ENCODE measurements around the gene PRELID3B. TPM values are rescaled to one million over a fixed set of nuclear protein-coding genes. Genes with fewer than 3 reads are reported as not detected.
"Not testable (repeated sequence)": the region's sequence is repeated elsewhere in the genome, so short reads cannot be mapped to it uniquely, and the experiment has no call there.

Gene PRELID3B
- total RNA-seq, 4 donors from 2014 or later, result 25.4 to 42.2 (median 32.8) TPM

DNA sequence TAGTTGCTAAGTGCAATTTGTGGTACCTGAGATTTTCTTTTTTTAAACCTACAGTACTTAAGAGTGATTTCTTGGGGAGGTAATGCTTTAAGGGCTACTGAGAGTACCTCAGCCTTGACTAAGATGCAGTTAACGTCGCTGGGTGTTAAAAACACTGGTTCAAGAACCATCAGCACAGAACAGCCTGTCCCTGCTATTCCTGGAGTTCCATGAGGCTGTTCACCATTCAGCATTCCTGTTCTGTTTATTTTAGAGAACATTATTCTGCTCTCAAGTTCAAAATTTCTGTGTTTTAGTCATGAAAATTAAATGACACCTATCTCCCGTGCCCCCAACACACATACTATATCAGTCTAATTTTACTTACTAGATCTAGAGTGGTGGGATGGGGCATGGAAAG lies 1.7 kb upstream of the PRELID3B start:
- WGBS, result 91% methylated on average over 3 of the region's 3 CpGs
- Histone ChIP-seq H3K9me3 (no peaks in the 10 kb centered on the region), H3K4me3 (no peak overlapping the region), H3K4me1 (peaks cover 37% of the 10 kb centered on the region), H3K27me3 (no peaks in the 10 kb centered on the region), H3K36me3 (no peaks in the 10 kb centered on the region), H3K27ac (no peak overlapping the region)
- DNase-seq (ENCODE audit: low spot score in 2 of 2), result no peak
- TF ChIP-seq POLR2AphosphoS5 (IDR thresholded peaks at IDR 0.05) (no peak), EP300 (IDR thresholded peaks at IDR 0.05) (no peak), POLR2A (IDR thresholded peaks at IDR 0.05) (no peak)
- TF ChIP-seq, protein P1, sequence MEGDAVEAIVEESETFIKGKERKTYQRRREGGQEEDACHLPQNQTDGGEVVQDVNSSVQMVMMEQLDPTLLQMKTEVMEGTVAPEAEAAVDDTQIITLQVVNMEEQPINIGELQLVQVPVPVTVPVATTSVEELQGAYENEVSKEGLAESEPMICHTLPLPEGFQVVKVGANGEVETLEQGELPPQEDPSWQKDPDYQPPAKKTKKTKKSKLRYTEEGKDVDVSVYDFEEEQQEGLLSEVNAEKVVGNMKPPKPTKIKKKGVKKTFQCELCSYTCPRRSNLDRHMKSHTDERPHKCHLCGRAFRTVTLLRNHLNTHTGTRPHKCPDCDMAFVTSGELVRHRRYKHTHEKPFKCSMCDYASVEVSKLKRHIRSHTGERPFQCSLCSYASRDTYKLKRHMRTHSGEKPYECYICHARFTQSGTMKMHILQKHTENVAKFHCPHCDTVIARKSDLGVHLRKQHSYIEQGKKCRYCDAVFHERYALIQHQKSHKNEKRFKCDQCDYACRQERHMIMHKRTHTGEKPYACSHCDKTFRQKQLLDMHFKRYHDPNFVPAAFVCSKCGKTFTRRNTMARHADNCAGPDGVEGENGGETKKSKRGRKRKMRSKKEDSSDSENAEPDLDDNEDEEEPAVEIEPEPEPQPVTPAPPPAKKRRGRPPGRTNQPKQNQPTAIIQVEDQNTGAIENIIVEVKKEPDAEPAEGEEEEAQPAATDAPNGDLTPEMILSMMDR (IDR thresholded peaks at IDR 0.05), result no peak

- TF ChIP-seq POLR2AphosphoS5 (IDR thresholded peaks at IDR 0.05), result no peak
- no peak for TF ChIP-seq POLR2A (IDR thresholded peaks at IDR 0.05)
- TF ChIP-seq, protein P1 (IDR thresholded peaks at IDR 0.05), result no peak
- no peak for TF ChIP-seq EP300 (IDR thresholded peaks at IDR 0.05)
- Histone ChIP-seq H3K9me3 (no peaks in the 10 kb centered on the region), H3K4me3 (no peak overlapping the region), H3K27ac (no peak overlapping the region), H3K27me3 (no peaks in the 10 kb centered on the region), H3K4me1 (peaks cover 38% of the 10 kb centered on the region), H3K36me3 (no peaks in the 10 kb centered on the region)
- 46% methylated on average over 3 of the region's 3 CpGs for WGBS
- DNase-seq (ENCODE audit: low spot score in 2 of 2), result no peak
Observed at GRCh38 chr20:59043698-59044097, 1.1 kb upstream of the PRELID3B start.

GRCh38 chr20:59042796-59043631 lies 428 bp upstream of the PRELID3B start:
- Histone ChIP-seq H3K27me3 (no peaks in the 10 kb centered on the region), H3K4me1 (peaks cover 39% of the 10 kb centered on the region)
- DNase-seq (ENCODE audit: low spot score in 2 of 2), result peak; percentile 92 to 93

DNA sequence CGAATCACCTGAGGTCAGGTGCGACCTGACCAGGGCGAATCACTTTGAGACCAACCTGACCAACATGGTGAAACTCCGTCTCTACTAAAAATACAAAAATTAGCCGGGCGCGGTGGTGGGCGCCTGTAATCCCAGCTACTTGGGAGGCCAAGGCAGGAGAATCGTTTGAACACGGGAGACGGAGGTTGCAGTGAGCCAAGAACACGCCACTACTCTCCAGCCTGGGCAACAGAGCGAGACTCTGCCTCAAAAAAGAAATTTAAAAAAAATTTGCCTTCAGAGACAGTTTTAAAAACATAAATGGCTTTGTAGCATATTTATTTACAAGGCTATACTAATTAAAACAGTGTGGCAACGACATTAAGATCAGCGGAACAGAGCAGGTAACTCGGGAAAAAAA lies 1.1 kb downstream of the PRELID3B start:
- H3K27me3 ChIP-seq; H3K27ac ChIP-seq; DNase-seq (ENCODE audit: low spot score in 2 of 2); H3K9me3 ChIP-seq: not testable (repeated sequence)
- peaks cover 39% of the 10 kb centered on the region for H3K4me1 ChIP-seq
- WGBS, result 87% methylated on average over 16 of the region's 16 CpGs
- H3K36me3 ChIP-seq, result peaks cover 19% of the 10 kb centered on the region
- H3K4me3 ChIP-seq, result peak overlapping the region; percentile 88

More at GRCh38 chr20:59042796-59043631, 428 bp upstream of the PRELID3B start:
- H3K4me3 ChIP-seq, result peak overlapping the region; percentile 88
- TF ChIP-seq, protein P1 (IDR thresholded peaks at IDR 0.05), result no peak
- TF ChIP-seq EP300 (IDR thresholded peaks at IDR 0.05) (no peak), POLR2A (IDR thresholded peaks at IDR 0.05) (peak in 1 of 2 donors; percentile 11)
- H3K9me3 ChIP-seq, result no peaks in the 10 kb centered on the region
- WGBS, result 56% methylated on average over 19 of the region's 66 CpGs
- H3K27ac ChIP-seq, result peak overlapping the region; percentile 76
- H3K36me3 ChIP-seq, result peaks cover 4% of the 10 kb centered on the region

GRCh38 chr20:59040667-59041066 lies 1.9 kb downstream of the PRELID3B start:
- no peak for DNase-seq (ENCODE audit: low spot score in 2 of 2)
- Histone ChIP-seq H3K36me3 (peaks cover 27% of the 10 kb centered on the region), H3K4me3 (no peak overlapping the region), H3K9me3 (no peaks in the 10 kb centered on the region), H3K4me1 (peaks cover 39% of the 10 kb centered on the region), H3K27ac (no peak overlapping the region), H3K27me3 (no peaks in the 10 kb centered on the region)
- TF ChIP-seq EP300 (IDR thresholded peaks at IDR 0.05), result no peak
- TF ChIP-seq POLR2AphosphoS5 (IDR thresholded peaks at IDR 0.05), result no peak
- TF ChIP-seq, protein P1 (IDR thresholded peaks at IDR 0.05), result no peak
- TF ChIP-seq POLR2A (IDR thresholded peaks at IDR 0.05), result no peak
- WGBS, result 87% methylated on average over 5 of the region's 5 CpGs

All from suprapubic skin (tissue), 4 donors.